Skeletal muscle satellite cell (primary cell): ENCODE results near the gene CRISPLD2.

Experiments used
- H3K27me3 ChIP-seq: 2 replicates; pipeline ENCODE4 v1.7.0; 2013; ENCODE audit warnings: low read length; ENCODE audit not compliant: control insufficient read depth, insufficient read depth
- H3K36me3 ChIP-seq: 2 replicates; pipeline ENCODE4 v1.7.0; 2013; ENCODE audit warnings: mild to moderate bottlenecking, control low read depth, low read length; ENCODE audit not compliant: insufficient read depth
- H3K4me1 ChIP-seq: 2 replicates; pipeline ENCODE4 v1.7.0; 2013; ENCODE audit warnings: low read length; ENCODE audit not compliant: control insufficient read depth, insufficient read depth
- H3K4me2 ChIP-seq: 2 replicates; pipeline ENCODE4 v1.7.0; 2013; ENCODE audit warnings: mild to moderate bottlenecking, low read length
- H3K4me3 ChIP-seq: 2 replicates; pipeline ENCODE4 v1.7.0; 2013; ENCODE audit warnings: low read length
- H3K9ac ChIP-seq: 2 replicates; pipeline ENCODE4 v1.7.0; 2013; ENCODE audit warnings: mild to moderate bottlenecking, low read depth, low read length, moderate library complexity
- H3K9me3 ChIP-seq: replicated peaks from 2 replicates; pipeline ENCODE4 v1.7.0; 2013; ENCODE audit warnings: mild to moderate bottlenecking, control low read depth, low read length

The CRISPLD2 gene

DNA sequence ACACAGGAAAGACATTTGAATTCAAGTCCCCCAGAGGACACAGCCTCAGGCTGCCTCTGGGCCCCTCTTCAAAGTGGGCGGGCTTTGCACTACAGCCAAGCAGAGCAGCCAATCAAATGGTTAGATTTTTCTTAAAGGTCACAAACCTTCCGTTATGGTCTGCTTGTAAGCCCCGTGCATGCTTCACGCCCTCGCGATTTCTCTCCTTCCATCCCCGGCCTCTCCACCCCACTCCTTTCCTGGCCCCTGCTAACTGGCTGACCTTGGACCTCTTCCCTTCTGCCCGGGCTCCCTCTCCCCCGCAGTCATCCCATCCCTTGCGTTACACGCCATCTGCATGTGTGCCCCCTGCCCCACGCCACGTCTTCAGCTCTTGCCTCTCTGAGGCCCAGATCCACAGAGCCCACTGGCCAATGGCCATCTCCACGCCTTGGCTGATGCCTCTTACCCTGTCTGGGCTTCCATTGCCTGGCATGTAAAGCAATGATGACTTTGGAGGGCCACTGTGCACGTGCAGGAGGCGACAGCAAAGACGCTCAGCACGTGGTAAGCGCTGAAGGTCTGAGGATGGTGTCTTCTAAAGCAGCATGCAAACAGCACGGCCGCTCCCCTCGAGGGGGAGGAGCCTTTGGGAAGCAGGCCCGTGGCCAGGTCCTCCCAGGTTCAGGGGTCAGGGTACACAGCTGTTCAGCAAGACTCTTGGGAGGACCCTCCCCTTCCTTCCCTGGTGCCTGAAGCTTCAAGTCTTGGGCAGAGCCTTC, 104.7 kb downstream of the CRISPLD2 start:
- no peak overlapping the region for H3K4me3 ChIP-seq
- H3K36me3 ChIP-seq: no peaks in the 10 kb centered on the region
- peaks cover 37% of the 10 kb centered on the region for H3K4me1 ChIP-seq
- H3K27me3 ChIP-seq: no peaks in the 10 kb centered on the region
- no peak overlapping the region for H3K9ac ChIP-seq
- H3K9me3 ChIP-seq: no peaks in the 10 kb centered on the region
- H3K4me2 ChIP-seq: no peak overlapping the region

GRCh38 chr16:84925092-84925772, 105.4 kb downstream of the CRISPLD2 start:
- Histone ChIP-seq H3K4me1 (peaks cover 40% of the 10 kb centered on the region), H3K36me3 (no peaks in the 10 kb centered on the region), H3K4me3 (no peak overlapping the region), H3K4me2 (no peak overlapping the region), H3K9ac (no peak overlapping the region), H3K27me3 (no peaks in the 10 kb centered on the region), H3K9me3 (no peaks in the 10 kb centered on the region)

GRCh38 chr16:84925773-84926372, 106.1 kb downstream of the CRISPLD2 start:
- no peak overlapping the region for H3K4me3 ChIP-seq
- no peaks in the 10 kb centered on the region for H3K36me3 ChIP-seq
- no peak overlapping the region for H3K9ac ChIP-seq
- no peaks in the 10 kb centered on the region for H3K27me3 ChIP-seq
- no peaks in the 10 kb centered on the region for H3K9me3 ChIP-seq
- H3K4me2 ChIP-seq: no peak overlapping the region
- peaks cover 44% of the 10 kb centered on the region for H3K4me1 ChIP-seq

- H3K4me2 ChIP-seq: no peak overlapping the region
- no peaks in the 10 kb centered on the region for H3K9me3 ChIP-seq
- no peaks in the 10 kb centered on the region for H3K36me3 ChIP-seq
- no peak overlapping the region for H3K9ac ChIP-seq
- H3K27me3 ChIP-seq: no peaks in the 10 kb centered on the region
- H3K4me1 ChIP-seq: peaks cover 44% of the 10 kb centered on the region
- no peak overlapping the region for H3K4me3 ChIP-seq
These were observed 106.7 kb downstream of the CRISPLD2 start for GRCh38 chr16:84926462-84926861.

DNA sequence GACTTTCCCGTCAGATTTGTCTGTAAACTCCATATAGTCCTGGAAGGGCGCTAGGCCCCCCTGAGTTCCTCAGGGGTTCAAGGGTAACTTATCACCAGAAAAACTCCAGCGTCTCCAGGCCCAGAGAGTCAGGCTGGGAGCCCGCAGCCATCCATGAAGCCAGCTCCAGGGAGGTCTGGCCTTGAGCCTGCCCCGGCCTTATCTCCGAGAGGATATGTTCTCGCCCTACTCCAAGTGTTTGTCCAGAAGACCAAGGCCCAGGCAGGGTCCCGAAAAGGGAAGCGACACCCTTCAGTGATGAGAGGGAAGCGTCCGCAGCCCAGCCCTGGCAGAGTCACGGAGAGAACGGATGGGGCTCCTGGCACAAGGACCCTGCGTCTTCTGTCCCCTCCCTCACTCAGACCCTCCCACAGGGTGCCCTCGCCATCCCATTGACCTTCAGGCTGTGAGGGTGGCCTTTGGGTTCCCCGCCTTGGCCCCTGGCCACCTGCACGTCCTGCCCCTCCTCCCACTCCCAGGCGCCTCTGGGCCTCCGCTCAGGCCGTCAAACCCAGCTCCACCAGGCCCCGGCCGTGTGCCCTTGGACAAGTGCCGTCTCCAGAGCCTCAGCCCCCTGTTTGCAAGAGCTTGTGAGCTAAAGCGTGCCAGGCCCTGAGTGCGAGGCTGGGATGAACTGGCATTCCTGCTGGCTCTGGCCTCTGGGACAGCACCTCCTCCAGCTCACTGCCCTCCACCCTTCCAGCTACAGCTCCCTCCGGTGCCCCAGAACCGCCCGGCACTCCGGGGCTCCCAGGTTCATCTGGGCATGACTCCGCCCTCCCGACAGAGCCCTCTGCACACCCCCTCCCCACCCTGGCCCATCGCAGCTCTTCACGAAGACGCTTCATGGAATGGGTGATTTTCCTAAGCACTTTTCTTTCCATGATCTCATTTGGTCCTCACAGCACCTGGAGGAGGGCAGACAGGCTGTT, 108.1 kb downstream of the CRISPLD2 start:
- peak overlapping the region; percentile 13 for H3K9ac ChIP-seq
- no peaks in the 10 kb centered on the region for H3K36me3 ChIP-seq
- peaks cover 34% of the 10 kb centered on the region for H3K4me1 ChIP-seq
- H3K9me3 ChIP-seq: no peaks in the 10 kb centered on the region
- H3K27me3 ChIP-seq: no peaks in the 10 kb centered on the region
- no peak overlapping the region for H3K4me3 ChIP-seq
- H3K4me2 ChIP-seq: no peak overlapping the region

- no peaks in the 10 kb centered on the region for H3K9me3 ChIP-seq
- no peaks in the 10 kb centered on the region for H3K36me3 ChIP-seq
- peak overlapping the region; percentile 13 for H3K9ac ChIP-seq
- H3K4me2 ChIP-seq: peak overlapping the region; percentile 27
- peaks cover 37% of the 10 kb centered on the region for H3K4me1 ChIP-seq
- no peak overlapping the region for H3K4me3 ChIP-seq
- H3K27me3 ChIP-seq: no peaks in the 10 kb centered on the region
These were observed 109.1 kb downstream of the CRISPLD2 start for GRCh38 chr16:84928679-84929420.

DNA sequence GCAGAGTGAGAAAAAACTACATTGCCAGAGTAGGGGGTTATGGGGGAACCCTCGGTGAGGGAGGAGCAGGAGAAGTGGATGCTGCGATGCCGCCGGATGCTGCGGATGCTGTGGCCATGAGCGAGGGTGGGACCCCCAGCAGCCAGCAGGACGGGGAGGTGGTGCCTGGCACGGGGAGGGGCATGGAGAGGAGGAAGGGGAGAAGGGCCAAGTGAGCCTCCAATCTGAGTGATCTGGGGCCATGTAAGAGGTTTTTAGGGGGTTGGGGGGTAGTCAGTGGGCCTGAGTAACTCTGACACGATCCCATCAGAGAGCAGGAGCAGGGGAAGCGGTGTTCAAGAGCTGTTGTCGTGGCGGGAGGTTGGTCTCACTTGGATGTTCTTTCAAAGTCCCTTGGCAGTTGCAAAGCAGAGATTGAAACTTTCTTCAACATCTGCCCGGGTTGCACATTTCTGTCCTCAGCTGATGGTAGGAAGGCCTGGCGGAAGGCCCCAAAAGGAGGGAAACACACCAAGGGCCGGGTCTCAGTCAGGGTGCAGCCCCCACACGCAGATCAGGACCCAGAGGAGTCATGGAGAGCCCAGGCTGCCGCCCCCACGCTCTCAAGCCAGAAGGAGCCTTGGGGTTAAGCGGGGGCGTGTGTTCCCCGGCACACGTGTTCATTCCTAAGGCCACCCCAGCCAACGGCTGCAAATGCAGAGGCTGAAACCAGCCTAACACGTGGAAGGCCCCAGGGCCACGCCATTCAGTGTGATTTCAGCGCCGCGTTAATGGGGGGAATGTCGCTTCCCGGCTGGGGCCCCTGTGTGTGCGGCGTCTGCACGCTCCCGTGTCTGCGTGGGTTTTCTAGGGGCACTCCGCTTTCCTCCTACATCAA, 109.9 kb downstream of the CRISPLD2 start:
- Histone ChIP-seq H3K27me3 (no peaks in the 10 kb centered on the region), H3K4me1 (peaks cover 42% of the 10 kb centered on the region), H3K4me2 (peak overlapping the region; percentile 38), H3K9me3 (no peaks in the 10 kb centered on the region), H3K4me3 (no peak overlapping the region), H3K36me3 (no peaks in the 10 kb centered on the region), H3K9ac (no peak overlapping the region)

DNA sequence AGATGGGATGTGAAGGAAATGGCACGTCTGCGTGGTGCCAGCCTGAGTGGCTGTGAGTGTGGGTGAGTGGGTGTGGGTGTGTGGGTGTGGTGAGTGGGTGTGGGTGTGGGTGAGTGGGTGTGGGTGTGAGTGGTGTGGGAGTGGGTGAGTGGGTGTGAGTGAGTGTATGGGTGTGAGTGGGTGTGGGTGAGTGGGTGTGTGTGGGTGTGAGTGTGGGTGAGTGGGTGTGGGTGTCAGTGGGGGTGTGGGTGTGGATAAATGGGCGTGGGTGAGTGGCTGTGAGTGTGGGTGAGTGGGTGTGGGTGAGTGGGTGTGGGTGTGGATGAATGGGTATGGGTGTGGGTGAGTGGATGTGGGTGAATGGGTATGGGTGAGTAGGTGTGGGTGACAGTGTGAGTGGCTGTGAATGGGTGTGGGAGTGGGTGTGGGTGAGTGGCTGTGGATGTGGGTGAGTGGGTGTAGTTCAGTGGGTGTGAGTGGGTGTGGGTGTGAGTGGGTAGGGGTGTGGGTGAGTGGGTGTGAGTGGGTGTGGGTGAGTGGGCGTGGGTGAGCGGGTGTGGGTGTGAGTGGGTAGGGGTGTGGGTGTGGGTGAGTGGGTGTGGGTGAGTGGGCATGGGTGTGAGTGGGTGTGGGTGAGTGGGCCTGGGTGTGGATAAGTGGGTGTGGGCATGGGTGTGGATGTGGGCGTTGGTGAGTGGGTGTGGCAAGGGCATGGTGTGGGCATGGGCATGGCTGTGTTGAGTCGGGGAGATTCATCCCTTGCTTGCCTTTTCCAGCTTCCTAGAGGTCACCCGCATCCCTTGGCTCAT, 110.7 kb downstream of the CRISPLD2 start:
- peak overlapping the region; percentile 38 for H3K4me2 ChIP-seq
- H3K4me1 ChIP-seq: peaks cover 39% of the 10 kb centered on the region
- H3K27me3 ChIP-seq: no peaks in the 10 kb centered on the region
- H3K4me3 ChIP-seq: no peak overlapping the region
- no peak overlapping the region for H3K9ac ChIP-seq
- no peaks in the 10 kb centered on the region for H3K36me3 ChIP-seq
- H3K9me3 ChIP-seq: no peaks in the 10 kb centered on the region

DNA sequence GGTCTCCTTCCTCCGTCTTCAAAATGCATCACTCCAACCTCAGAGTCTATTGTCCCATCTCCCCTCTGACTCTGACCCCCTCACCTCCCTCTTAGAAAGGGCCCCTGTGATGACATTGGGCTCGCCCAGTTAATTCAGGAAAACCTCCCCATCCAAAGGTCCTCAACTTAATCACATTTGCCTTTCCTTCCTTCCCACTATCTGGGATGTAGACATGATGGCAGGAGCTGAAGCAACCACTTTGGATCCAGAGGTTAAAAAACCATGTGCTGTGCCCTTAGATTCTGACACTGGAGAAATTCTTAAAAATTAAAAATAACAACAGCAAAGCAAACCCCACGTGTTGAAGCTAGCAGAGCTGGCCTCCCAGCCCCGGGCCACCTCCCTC, 111.3 kb downstream of the CRISPLD2 start:
- no peak overlapping the region for H3K4me2 ChIP-seq
- no peaks in the 10 kb centered on the region for H3K27me3 ChIP-seq
- H3K4me3 ChIP-seq: no peak overlapping the region
- H3K9me3 ChIP-seq: no peaks in the 10 kb centered on the region
- H3K36me3 ChIP-seq: no peaks in the 10 kb centered on the region
- peaks cover 39% of the 10 kb centered on the region for H3K4me1 ChIP-seq
- H3K9ac ChIP-seq: no peak overlapping the region
